ENCODE results near the gene CMKLR1.

The CMKLR1 gene

GRCh38 chr12:108346727-108347710 is 7.9 kb upstream of the CMKLR1 start:
- no peak overlapping the region for H3K9ac ChIP-seq (ENCODE audit: low read length)
- peaks cover 6% of the 10 kb centered on the region for H3K9me3 ChIP-seq (ENCODE audit: control insufficient read depth, insufficient read depth, low read depth, low read length)
- no peak overlapping the region for H3K27ac ChIP-seq (ENCODE audit: low read depth, low read length)
- no peak overlapping the region for H3K4me3 ChIP-seq (ENCODE audit: low read depth, low read length)
- no peaks in the 10 kb centered on the region for H3K27me3 ChIP-seq (ENCODE audit: control insufficient read depth, insufficient read depth, low read length)
- no peaks in the 10 kb centered on the region for H3K36me3 ChIP-seq (ENCODE audit: control insufficient read depth, insufficient read depth, low read length)
- 0 out of 2 replicates have a peak, but pooled peaks cover 3% of the 10 kb centered on the region for H3K4me1 ChIP-seq (ENCODE audit: control insufficient read depth, insufficient read depth, low read length)

DNA sequence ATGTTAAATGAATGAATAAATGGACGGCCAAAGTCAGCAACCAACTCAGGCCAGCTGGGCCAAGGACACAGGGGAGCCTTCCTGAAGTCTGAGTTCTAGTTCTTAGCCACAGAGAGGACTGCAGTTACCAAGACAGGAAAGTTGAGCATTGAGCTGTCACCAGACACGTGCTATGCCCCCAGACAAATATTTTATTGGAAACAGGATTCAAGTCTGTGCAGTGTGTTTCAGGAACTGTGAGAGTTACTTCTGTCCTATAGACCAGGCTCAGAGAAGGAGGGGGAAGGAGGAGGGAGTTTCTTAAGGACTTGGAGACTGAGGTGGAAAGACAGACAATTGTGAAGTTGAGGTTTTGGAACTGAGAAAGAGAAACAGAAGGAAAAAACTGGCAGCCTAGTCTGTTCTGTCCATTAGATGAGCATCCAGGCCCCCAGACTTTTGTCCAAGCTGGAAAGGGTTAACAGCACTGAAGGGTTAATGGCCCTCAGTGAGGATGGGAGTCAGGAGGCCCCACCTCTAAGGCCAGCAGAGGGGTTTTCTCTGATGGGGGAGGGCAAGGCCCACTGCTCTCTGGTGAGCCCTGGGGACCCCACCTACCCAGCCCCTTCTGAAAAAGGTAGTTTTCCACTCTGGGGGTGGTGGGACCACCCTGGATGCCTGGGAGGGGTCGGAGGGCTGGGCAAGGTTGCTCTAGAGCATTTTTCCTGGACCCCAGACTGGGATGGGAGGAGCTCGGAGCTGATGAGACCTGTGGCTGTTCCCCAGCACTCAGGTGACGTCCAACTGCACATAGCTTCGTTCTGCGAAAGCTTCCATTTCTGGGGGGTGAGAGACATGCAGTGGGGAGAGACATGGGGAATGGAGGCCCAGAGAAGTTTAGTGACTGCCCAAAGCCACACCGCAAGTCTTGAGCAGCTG is 6.9 kb upstream of the CMKLR1 start:
- peaks cover 6% of the 10 kb centered on the region for H3K9me3 ChIP-seq (ENCODE audit: control insufficient read depth, insufficient read depth, low read depth, low read length)
- no peak overlapping the region for H3K4me3 ChIP-seq (ENCODE audit: low read depth, low read length)
- 0 out of 2 replicates have a peak, but pooled peaks cover 3% of the 10 kb centered on the region for H3K4me1 ChIP-seq (ENCODE audit: control insufficient read depth, insufficient read depth, low read length)
- no peaks in the 10 kb centered on the region for H3K36me3 ChIP-seq (ENCODE audit: control insufficient read depth, insufficient read depth, low read length)
- H3K27ac ChIP-seq (ENCODE audit: low read depth, low read length), result no peak overlapping the region
- no peaks in the 10 kb centered on the region for H3K27me3 ChIP-seq (ENCODE audit: control insufficient read depth, insufficient read depth, low read length)
- H3K9ac ChIP-seq (ENCODE audit: low read length), result no peak overlapping the region

DNA sequence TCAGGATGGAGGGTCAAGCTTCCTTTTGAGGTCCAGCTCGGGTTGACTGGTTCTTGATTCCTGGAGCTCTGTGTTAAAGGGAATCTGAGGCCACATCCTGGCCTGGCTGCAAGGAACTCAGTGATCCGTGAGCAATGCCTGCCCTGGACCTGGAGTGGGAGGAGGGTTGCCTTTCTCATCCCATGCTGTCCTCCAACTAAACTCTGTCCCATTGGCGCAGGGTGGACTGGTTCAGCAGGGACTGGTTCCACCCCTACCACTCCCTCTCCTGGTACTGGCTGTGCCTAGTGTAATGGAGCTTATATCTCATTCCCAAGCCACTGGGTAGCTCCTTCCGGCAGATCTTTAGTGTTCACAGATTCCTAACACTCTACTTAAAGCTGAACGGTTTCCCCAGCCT is 3.9 kb upstream of the CMKLR1 start:
- Histone ChIP-seq H3K4me1 (ENCODE audit: control insufficient read depth, insufficient read depth, low read length) (peaks cover 20% of the 10 kb centered on the region), H3K27me3 (ENCODE audit: control insufficient read depth, insufficient read depth, low read length) (no peaks in the 10 kb centered on the region), H3K27ac (ENCODE audit: low read depth, low read length) (no peak overlapping the region), H3K36me3 (ENCODE audit: control insufficient read depth, insufficient read depth, low read length) (no peaks in the 10 kb centered on the region), H3K9ac (ENCODE audit: low read length) (no peak overlapping the region), H3K9me3 (ENCODE audit: control insufficient read depth, insufficient read depth, low read depth, low read length) (peaks cover 3% of the 10 kb centered on the region; the same call in 1 of the 2 replicates), H3K4me3 (ENCODE audit: low read depth, low read length) (no peak overlapping the region)

DNA sequence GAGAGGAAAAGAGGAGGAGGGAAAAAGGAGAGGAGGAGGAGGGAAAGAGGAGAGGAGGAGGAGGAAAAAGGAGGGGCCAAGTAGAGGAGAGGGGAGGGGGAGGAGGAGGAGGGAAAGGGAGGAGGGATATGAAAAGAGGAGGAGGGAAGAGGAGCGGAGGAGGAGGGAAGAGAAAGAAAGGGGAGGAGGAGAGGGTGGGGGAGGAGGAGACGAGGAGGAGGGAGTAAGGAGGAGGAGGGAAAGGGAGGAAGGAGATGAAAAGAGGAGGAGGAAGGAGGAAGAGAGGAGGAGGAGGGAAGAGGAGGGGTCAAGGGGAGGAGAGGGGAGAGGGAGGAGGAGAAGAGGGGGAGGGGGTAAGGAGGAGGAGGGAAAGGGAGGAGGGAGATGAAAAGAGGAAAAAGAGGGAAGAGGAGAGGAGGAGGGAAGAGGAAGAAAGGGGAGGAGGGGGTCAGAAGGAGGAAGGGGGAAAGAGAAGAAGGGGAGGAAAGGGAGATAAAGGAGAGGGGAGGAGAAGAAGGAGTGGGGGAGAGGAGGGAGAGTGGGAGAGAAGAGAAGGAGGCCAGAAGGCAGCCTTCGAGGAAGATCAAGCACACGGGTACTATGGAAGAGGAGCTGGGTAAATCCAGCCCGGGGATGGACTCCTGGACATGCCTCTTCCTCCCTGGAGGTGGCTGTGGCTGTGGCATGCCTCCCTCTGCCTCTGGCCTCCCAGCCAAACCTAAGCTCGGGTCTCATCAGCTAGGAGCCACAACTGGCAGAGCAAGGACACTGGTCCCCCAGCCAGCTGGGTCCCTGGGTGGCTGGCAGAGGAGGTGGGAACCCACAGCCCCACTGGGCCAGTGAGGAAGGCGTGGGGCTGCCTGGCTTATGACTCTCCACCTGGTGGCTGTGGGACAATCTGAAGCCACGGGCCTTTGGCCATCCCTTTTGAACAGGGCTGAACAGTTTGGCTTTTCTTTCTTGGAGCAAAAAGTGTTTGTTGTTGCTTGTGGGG is 3.0 kb upstream of the CMKLR1 start:
- no peak overlapping the region for H3K27ac ChIP-seq (ENCODE audit: low read depth, low read length)
- H3K4me1 ChIP-seq (ENCODE audit: control insufficient read depth, insufficient read depth, low read length), result peaks cover 26% of the 10 kb centered on the region
- peaks cover 3% of the 10 kb centered on the region; the same call in 1 of the 2 replicates for H3K9me3 ChIP-seq (ENCODE audit: control insufficient read depth, insufficient read depth, low read depth, low read length)
- H3K27me3 ChIP-seq (ENCODE audit: control insufficient read depth, insufficient read depth, low read length), result no peaks in the 10 kb centered on the region
- no peaks in the 10 kb centered on the region for H3K36me3 ChIP-seq (ENCODE audit: control insufficient read depth, insufficient read depth, low read length)
- no peak overlapping the region for H3K9ac ChIP-seq (ENCODE audit: low read length)
- no peak overlapping the region for H3K4me3 ChIP-seq (ENCODE audit: low read depth, low read length)

DNA sequence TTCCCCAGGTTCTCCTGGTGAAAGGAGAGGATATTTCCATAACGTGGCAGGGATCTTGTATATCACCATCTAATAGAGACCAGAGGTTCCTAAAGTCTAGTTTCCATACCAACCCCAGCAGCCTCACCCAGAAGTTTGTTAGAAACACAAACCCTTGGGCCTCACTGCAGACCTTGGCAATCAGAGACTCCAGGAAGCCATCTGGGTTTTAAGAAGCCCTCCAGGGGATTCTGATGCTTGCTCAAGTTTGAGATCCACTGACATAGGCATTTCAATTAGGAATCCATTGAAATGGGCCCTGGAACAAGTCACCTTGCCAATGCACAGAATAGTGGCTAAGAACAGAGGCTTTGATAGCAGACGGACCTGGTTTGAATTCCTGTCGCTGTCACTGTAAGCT is 2.2 kb upstream of the CMKLR1 start:
- H3K36me3 ChIP-seq (ENCODE audit: control insufficient read depth, insufficient read depth, low read length), result no peaks in the 10 kb centered on the region
- no peak overlapping the region for H3K27ac ChIP-seq (ENCODE audit: low read depth, low read length)
- H3K27me3 ChIP-seq (ENCODE audit: control insufficient read depth, insufficient read depth, low read length), result no peaks in the 10 kb centered on the region
- H3K9me3 ChIP-seq (ENCODE audit: control insufficient read depth, insufficient read depth, low read depth, low read length), result peaks cover 3% of the 10 kb centered on the region; the same call in 1 of the 2 replicates
- no peak overlapping the region for H3K4me3 ChIP-seq (ENCODE audit: low read depth, low read length)
- no peak overlapping the region for H3K9ac ChIP-seq (ENCODE audit: low read length)
- H3K4me1 ChIP-seq (ENCODE audit: control insufficient read depth, insufficient read depth, low read length), result peaks cover 25% of the 10 kb centered on the region

GRCh38 chr12:108340037-108340436 is 926 bp upstream of the CMKLR1 start:
- peaks cover 23% of the 10 kb centered on the region for H3K4me1 ChIP-seq (ENCODE audit: control insufficient read depth, insufficient read depth, low read length)
- H3K27me3 ChIP-seq (ENCODE audit: control insufficient read depth, insufficient read depth, low read length), result no peaks in the 10 kb centered on the region
- peaks cover 3% of the 10 kb centered on the region; the same call in 1 of the 2 replicates for H3K36me3 ChIP-seq (ENCODE audit: control insufficient read depth, insufficient read depth, low read length)
- no peak overlapping the region for H3K27ac ChIP-seq (ENCODE audit: low read depth, low read length)
- no peak overlapping the region for H3K9ac ChIP-seq (ENCODE audit: low read length)
- no peak overlapping the region for H3K4me3 ChIP-seq (ENCODE audit: low read depth, low read length)
- H3K9me3 ChIP-seq (ENCODE audit: control insufficient read depth, insufficient read depth, low read depth, low read length), result peaks cover 6% of the 10 kb centered on the region

GRCh38 chr12:108337235-108338223 is 1.6 kb downstream of the CMKLR1 start:
- Histone ChIP-seq H3K4me3 (ENCODE audit: low read depth, low read length) (peak overlapping the region; percentile 18; the same call in 1 of the 2 replicates), H3K36me3 (ENCODE audit: control insufficient read depth, insufficient read depth, low read length) (peaks cover 3% of the 10 kb centered on the region; the same call in 1 of the 2 replicates), H3K27me3 (ENCODE audit: control insufficient read depth, insufficient read depth, low read length) (no peaks in the 10 kb centered on the region), H3K9ac (ENCODE audit: low read length) (peak overlapping the region; percentile 7), H3K4me1 (ENCODE audit: control insufficient read depth, insufficient read depth, low read length) (peaks cover 41% of the 10 kb centered on the region), H3K27ac (ENCODE audit: low read depth, low read length) (no peak overlapping the region), H3K9me3 (ENCODE audit: control insufficient read depth, insufficient read depth, low read depth, low read length) (peaks cover 3% of the 10 kb centered on the region; the same call in 1 of the 2 replicates)

DNA sequence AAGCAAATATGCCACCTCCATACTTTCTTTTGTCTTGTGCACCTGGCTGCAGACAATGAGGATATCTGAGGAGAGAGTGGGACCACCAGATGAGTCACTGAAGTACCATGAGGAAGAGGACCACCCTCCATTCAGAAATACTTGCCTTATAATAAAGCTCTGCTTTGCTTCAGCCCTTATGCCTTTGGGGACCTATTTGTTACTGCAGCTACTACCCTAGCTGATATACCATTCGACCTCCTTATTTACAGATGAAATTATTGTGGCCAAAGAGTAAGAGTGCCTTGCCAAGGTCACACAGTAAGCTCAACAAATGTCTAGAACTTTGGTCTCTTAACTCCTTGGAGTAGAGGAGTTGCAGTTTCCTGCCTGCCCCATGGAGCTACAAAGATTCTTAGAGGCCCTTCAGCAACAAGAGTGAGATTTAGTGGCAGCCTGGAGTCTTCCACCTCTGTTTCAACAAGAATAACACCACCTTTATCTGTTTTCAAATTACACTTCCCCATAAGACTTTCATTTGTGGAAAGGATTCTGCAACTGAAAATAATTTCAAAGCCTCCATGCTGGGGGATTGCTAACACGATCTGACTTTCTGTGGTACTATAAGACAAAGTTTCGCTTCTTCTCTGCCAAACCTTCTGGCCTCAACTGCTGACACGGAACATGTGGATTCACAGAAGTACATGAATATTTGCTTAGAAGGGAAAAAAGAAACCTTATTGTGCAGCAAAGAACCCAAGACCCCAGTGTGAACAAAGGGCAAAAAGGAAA is 3.6 kb downstream of the CMKLR1 start:
- Histone ChIP-seq H3K36me3 (ENCODE audit: control insufficient read depth, insufficient read depth, low read length) (peaks cover 3% of the 10 kb centered on the region; the same call in 1 of the 2 replicates), H3K4me3 (ENCODE audit: low read depth, low read length) (no peak overlapping the region), H3K27me3 (ENCODE audit: control insufficient read depth, insufficient read depth, low read length) (no peaks in the 10 kb centered on the region), H3K4me1 (ENCODE audit: control insufficient read depth, insufficient read depth, low read length) (peaks cover 41% of the 10 kb centered on the region), H3K9me3 (ENCODE audit: control insufficient read depth, insufficient read depth, low read depth, low read length) (peaks cover 3% of the 10 kb centered on the region; the same call in 1 of the 2 replicates), H3K9ac (ENCODE audit: low read length) (no peak overlapping the region), H3K27ac (ENCODE audit: low read depth, low read length) (no peak overlapping the region)

Data from HUES6 (cell line).